ENCODE results near the gene ITPR1.

ITPR1 gene

GRCh38 chr3:4849739-4850138, 356.6 kb downstream of the ITPR1 start:
- TF ChIP-seq CTCF (IDR thresholded peaks at IDR 0.05; ENCODE audit: low read depth, low read length, missing control alignments), result no peak
- DNase-seq (ENCODE audit: extremely low read depth, low read depth), result no peak
- no peak overlapping the region for H3K4me3 ChIP-seq (replicated peaks; ENCODE audit: low read depth, low read length)

DNA sequence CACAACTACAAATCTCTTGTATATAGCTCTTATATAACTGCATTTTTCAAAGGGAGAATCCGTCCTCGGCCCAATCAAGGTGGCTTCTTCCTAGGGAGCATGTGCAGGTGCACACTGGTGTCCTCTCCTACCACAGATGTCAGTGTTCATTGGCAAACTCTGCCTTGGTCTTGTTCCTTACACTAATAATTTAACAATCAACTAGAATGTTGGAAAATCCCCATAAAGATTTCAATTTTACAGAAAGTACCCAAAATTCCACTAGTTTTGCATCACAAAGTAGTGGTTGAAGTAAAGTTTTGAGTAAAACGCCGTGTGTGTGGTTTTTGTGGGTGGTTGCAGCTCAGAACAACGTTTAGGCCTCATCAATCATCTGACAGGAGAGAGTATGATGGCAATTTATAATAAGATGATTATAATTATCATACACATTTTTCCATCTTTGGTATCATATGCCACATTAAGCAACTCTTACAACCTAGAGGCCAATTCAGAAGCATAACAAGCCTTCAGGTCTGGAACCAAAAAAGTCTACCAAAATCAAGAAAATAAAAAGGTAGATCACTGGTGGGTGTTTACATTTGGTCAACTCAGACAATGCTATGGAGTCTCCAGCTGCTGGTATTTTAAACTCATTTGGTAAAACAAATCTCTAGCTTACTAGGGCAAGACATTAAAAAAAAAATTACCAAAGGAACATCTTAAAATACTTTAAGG, 357.2 kb downstream of the ITPR1 start:
- no peak for DNase-seq (ENCODE audit: extremely low read depth, low read depth)
- H3K4me3 ChIP-seq (replicated peaks; ENCODE audit: low read depth, low read length), result no peak overlapping the region

DNA sequence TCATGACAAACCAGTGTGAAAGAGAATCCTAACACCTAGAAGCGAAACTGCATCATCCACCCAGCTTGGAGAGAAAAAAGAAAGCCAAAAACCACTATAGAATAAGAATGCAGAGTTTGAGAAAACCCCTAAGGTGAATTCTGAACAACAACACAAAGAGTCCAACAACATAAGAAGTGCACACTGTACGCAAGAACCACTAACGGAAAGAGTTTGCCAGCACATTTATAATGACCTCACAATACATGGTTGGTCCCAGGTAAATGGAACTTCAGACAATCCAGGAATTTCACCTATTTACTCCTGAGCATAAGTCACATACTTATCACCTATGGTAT, 357.7 kb downstream of the ITPR1 start:
- no peak for TF ChIP-seq CTCF (IDR thresholded peaks at IDR 0.05; ENCODE audit: low read depth, low read length, missing control alignments)
- DNase-seq (ENCODE audit: extremely low read depth, low read depth), result no peak
- no peak overlapping the region for H3K4me3 ChIP-seq (replicated peaks; ENCODE audit: low read depth, low read length)

More for the DNA sequence above, 357.2 kb downstream of the ITPR1 start:
- TF ChIP-seq CTCF (IDR thresholded peaks at IDR 0.05; ENCODE audit: low read depth, low read length, missing control alignments), result no peak

GRCh38 chr3:4852780-4853748, 359.9 kb downstream of the ITPR1 start:
- no peak for TF ChIP-seq CTCF (IDR thresholded peaks at IDR 0.05; ENCODE audit: low read depth, low read length, missing control alignments)
- DNase-seq (ENCODE audit: extremely low read depth, low read depth), result no peak
- no peak overlapping the region for H3K4me3 ChIP-seq (replicated peaks; ENCODE audit: low read depth, low read length)

DNA sequence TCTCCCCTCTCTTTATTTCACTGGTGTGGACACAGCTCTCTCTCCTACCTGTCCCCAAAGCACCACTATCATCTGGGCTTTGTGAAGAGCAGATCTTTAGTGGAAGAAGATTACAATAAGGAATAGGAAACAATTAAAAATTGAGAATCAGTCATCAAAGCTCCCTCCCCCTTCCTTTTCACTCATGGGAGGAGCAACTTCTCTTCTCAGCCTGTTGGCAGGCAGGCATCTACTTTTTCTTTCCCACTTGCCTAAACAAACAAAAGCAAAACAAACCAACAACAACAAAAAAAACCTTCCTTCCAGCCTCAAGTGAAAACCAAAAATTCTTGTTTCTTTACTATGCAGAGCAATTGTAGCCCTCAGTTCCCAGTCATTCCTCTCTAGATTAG, 360.6 kb downstream of the ITPR1 start:
- TF ChIP-seq CTCF (IDR thresholded peaks at IDR 0.05; ENCODE audit: low read depth, low read length, missing control alignments), result no peak
- no peak for DNase-seq (ENCODE audit: extremely low read depth, low read depth)
- H3K4me3 ChIP-seq (replicated peaks; ENCODE audit: low read depth, low read length), result no peak overlapping the region

DNA sequence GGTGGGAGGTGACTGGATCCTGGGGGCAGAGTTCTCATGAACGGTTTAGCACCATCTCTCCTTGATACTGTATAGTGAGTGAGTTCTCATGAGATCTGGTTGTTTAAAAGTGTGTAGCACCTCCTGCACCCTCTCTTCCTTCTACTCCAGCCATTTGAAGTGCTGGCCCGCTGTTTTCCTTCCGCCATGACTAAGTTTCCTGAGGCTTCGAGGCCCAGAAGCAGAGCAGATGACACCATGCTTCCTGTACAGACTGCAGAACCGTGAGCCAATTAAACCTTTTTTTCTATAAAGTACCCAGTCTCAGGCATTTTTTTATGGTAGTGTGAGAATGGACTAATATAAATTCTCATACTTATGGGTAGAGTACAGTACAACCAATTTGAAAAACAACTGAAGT, 362.5 kb downstream of the ITPR1 start:
- TF ChIP-seq CTCF (IDR thresholded peaks at IDR 0.05; ENCODE audit: low read depth, low read length, missing control alignments), result no peak
- no peak for DNase-seq (ENCODE audit: extremely low read depth, low read depth)
- no peak overlapping the region for H3K4me3 ChIP-seq (replicated peaks; ENCODE audit: low read depth, low read length)

All from HFF-Myc (cell line).